Activated naive CD8-positive, alpha-beta T cell (primary cell): ENCODE results near the gene CCDC85C.

Experiments
- H3K27ac Mint-ChIP-seq: one replicate; pipeline ENCODE4 v1.8.0; 2021; ENCODE audit warnings: mixed read lengths
- H3K27me3 Mint-ChIP-seq: one replicate; pipeline ENCODE4 v1.8.0; 2021; ENCODE audit warnings: mixed read lengths
- H3K36me3 Mint-ChIP-seq: one replicate; pipeline ENCODE4 v1.8.0; 2021; ENCODE audit warnings: mixed read lengths
- H3K4me1 Mint-ChIP-seq: one replicate; pipeline ENCODE4 v1.8.0; 2021; ENCODE audit warnings: low read depth, mixed read lengths
- H3K4me3 Mint-ChIP-seq: one replicate; pipeline ENCODE4 v1.8.0; 2021; ENCODE audit warnings: mild to moderate bottlenecking, mixed read lengths
- H3K9me3 Mint-ChIP-seq: one replicate; pipeline ENCODE4 v1.8.0; 2021; ENCODE audit warnings: low read depth, mixed read lengths

CCDC85C gene

GRCh38 chr14:99466758-99467157, 137.2 kb downstream of the CCDC85C start:
- Mint-ChIP-seq H3K4me1 (peaks cover 47% of the 10 kb centered on the region), H3K27me3 (no peaks in the 10 kb centered on the region), H3K36me3 (peaks cover 8% of the 10 kb centered on the region), H3K4me3 (no peak overlapping the region), H3K27ac (no peak overlapping the region), H3K9me3 (no peaks in the 10 kb centered on the region)

- H3K27ac Mint-ChIP-seq = no peak overlapping the region
- peaks cover 8% of the 10 kb centered on the region for H3K36me3 Mint-ChIP-seq
- peaks cover 40% of the 10 kb centered on the region for H3K4me1 Mint-ChIP-seq
- no peak overlapping the region for H3K4me3 Mint-ChIP-seq
- no peaks in the 10 kb centered on the region for H3K27me3 Mint-ChIP-seq
- H3K9me3 Mint-ChIP-seq = no peaks in the 10 kb centered on the region
These were observed 138.7 kb downstream of the CCDC85C start for GRCh38 chr14:99465288-99465687.

- Mint-ChIP-seq H3K4me1 (peaks cover 28% of the 10 kb centered on the region), H3K36me3 (peaks cover 9% of the 10 kb centered on the region), H3K27ac (no peak overlapping the region), H3K9me3 (no peaks in the 10 kb centered on the region), H3K27me3 (no peaks in the 10 kb centered on the region), H3K4me3 (no peak overlapping the region)
These were observed 140.0 kb downstream of the CCDC85C start for GRCh38 chr14:99463974-99464373.

- Mint-ChIP-seq H3K27ac (no peak overlapping the region), H3K4me3 (no peak overlapping the region), H3K4me1 (peaks cover 10% of the 10 kb centered on the region), H3K27me3 (no peaks in the 10 kb centered on the region), H3K36me3 (peaks cover 10% of the 10 kb centered on the region), H3K9me3 (no peaks in the 10 kb centered on the region)
These were observed 141.8 kb downstream of the CCDC85C start for GRCh38 chr14:99462210-99462609.

- Mint-ChIP-seq H3K27ac (no peak overlapping the region), H3K27me3 (no peaks in the 10 kb centered on the region), H3K36me3 (peaks cover 10% of the 10 kb centered on the region), H3K4me3 (no peak overlapping the region), H3K9me3 (no peaks in the 10 kb centered on the region), H3K4me1 (peaks cover 8% of the 10 kb centered on the region)
These were observed 142.5 kb downstream of the CCDC85C start for GRCh38 chr14:99461411-99462085.

GRCh38 chr14:99460793-99461192, 143.2 kb downstream of the CCDC85C start:
- Mint-ChIP-seq H3K27ac (no peak overlapping the region), H3K9me3 (no peaks in the 10 kb centered on the region), H3K4me1 (peaks cover 3% of the 10 kb centered on the region), H3K27me3 (no peaks in the 10 kb centered on the region), H3K4me3 (no peak overlapping the region), H3K36me3 (peaks cover 10% of the 10 kb centered on the region)

- Mint-ChIP-seq H3K27ac (no peak overlapping the region), H3K9me3 (no peaks in the 10 kb centered on the region), H3K36me3 (peaks cover 12% of the 10 kb centered on the region), H3K4me3 (no peak overlapping the region), H3K4me1 (peaks cover 3% of the 10 kb centered on the region), H3K27me3 (no peaks in the 10 kb centered on the region)
These were observed 144.4 kb downstream of the CCDC85C start for GRCh38 chr14:99459481-99460100.

GRCh38 chr14:99454246-99454645, 149.8 kb downstream of the CCDC85C start:
- Mint-ChIP-seq H3K27me3 (no peaks in the 10 kb centered on the region), H3K36me3 (peaks cover 7% of the 10 kb centered on the region), H3K27ac (no peak overlapping the region), H3K9me3 (no peaks in the 10 kb centered on the region), H3K4me1 (no peaks in the 10 kb centered on the region), H3K4me3 (no peak overlapping the region)

GRCh38 chr14:99452968-99453367, 151.0 kb downstream of the CCDC85C start:
- H3K27me3 Mint-ChIP-seq = no peaks in the 10 kb centered on the region
- H3K36me3 Mint-ChIP-seq = peaks cover 10% of the 10 kb centered on the region
- H3K4me3 Mint-ChIP-seq = no peak overlapping the region
- H3K27ac Mint-ChIP-seq = no peak overlapping the region
- no peaks in the 10 kb centered on the region for H3K9me3 Mint-ChIP-seq
- H3K4me1 Mint-ChIP-seq = no peaks in the 10 kb centered on the region

GRCh38 chr14:99451234-99451633, 152.8 kb downstream of the CCDC85C start:
- H3K4me3 Mint-ChIP-seq = no peak overlapping the region
- H3K4me1 Mint-ChIP-seq = no peaks in the 10 kb centered on the region
- H3K36me3 Mint-ChIP-seq = peaks cover 13% of the 10 kb centered on the region
- H3K9me3 Mint-ChIP-seq = no peaks in the 10 kb centered on the region
- no peaks in the 10 kb centered on the region for H3K27me3 Mint-ChIP-seq
- H3K27ac Mint-ChIP-seq = no peak overlapping the region

GRCh38 chr14:99450266-99450665, 153.7 kb downstream of the CCDC85C start:
- Mint-ChIP-seq H3K9me3 (no peaks in the 10 kb centered on the region), H3K36me3 (peaks cover 13% of the 10 kb centered on the region), H3K27me3 (no peaks in the 10 kb centered on the region), H3K27ac (no peak overlapping the region), H3K4me3 (no peak overlapping the region), H3K4me1 (no peaks in the 10 kb centered on the region)
